Colonic mucosa (tissue), 4 donors: Measurements from ENCODE around the gene MAPK10. TPM values are rescaled to one million over a fixed set of nuclear protein-coding genes. Genes with fewer than 3 reads are reported as not detected.

Experiments
- DNase-seq: peaks from one replicate; pipeline ENCODE4 v3.0.0-alpha.2; 2020
- H3K27ac ChIP-seq: fragments of 200-600 bp; one replicate; pipeline ENCODE4 v1.8.0; 2021
- H3K27me3 ChIP-seq: fragments of 200-600 bp; one replicate; pipeline ENCODE4 v1.8.0; 2021
- H3K36me3 ChIP-seq: fragments of 200-600 bp; one replicate; pipeline ENCODE4 v1.8.0; 2021
- H3K4me1 ChIP-seq: fragments of 200-600 bp; one replicate; pipeline ENCODE4 v1.8.0; 2021; ENCODE audit warnings: mild to moderate bottlenecking
- H3K4me3 ChIP-seq: fragments of 200-600 bp; one replicate; pipeline ENCODE4 v1.8.0; 2021
- H3K9ac ChIP-seq, 2 donors: one replicate each; pipeline ENCODE4 v1.7.0; 2013; ENCODE audit warnings: control low read depth in 2 of 2, low read depth in 2 of 2, low read length in 2 of 2
- H3K9me3 ChIP-seq: fragments of 200-600 bp; one replicate; pipeline ENCODE4 v1.8.0; 2021
- intact Hi-C: fragments of 100-400 bp; cut with DNase I; formaldehyde crosslinking; loops from one replicate; pipeline ENCODE4 v1.14.1; 2022
- total RNA-seq, 2 donors: library from RNA; stranded (reverse); fragmentation: NEBNext Ultra II Directional in 1 of 2; extraction: Animal tissue kit (Norgen Biotek cat#: 25700) in 1 of 2; gene quantifications; one replicate each; pipeline ENCODE4 v1.2.1, GENCODE V29; 2021
- TF ChIP-seq, protein P1 (sequence below): fragments of 200-600 bp; IDR thresholded peaks from one replicate; pipeline ENCODE4 v1.8.0; 2022; ENCODE audit warnings: antibody characterized with exemption, mild to moderate bottlenecking
- donor health status: healthy.
- donor health status: DM: no; HTN: no; CAD: no.
- donor health status: DM: no; HTN: no; CAD: no.

MAPK10 gene
- total RNA-seq, 2 donors from 2014 or later = 2.6 to 4.4 TPM

- Histone ChIP-seq H3K4me1 (no peaks in the 10 kb centered on the region), H3K4me3 (no peak overlapping the region), H3K9ac (no peak overlapping the region), H3K27me3 (no peaks in the 10 kb centered on the region), H3K9me3 (no peaks in the 10 kb centered on the region), H3K27ac (no peak overlapping the region), H3K36me3 (no peaks in the 10 kb centered on the region)
- DNase-seq = no peak
- intact Hi-C loops = no loop called here
- TF ChIP-seq, protein P1, sequence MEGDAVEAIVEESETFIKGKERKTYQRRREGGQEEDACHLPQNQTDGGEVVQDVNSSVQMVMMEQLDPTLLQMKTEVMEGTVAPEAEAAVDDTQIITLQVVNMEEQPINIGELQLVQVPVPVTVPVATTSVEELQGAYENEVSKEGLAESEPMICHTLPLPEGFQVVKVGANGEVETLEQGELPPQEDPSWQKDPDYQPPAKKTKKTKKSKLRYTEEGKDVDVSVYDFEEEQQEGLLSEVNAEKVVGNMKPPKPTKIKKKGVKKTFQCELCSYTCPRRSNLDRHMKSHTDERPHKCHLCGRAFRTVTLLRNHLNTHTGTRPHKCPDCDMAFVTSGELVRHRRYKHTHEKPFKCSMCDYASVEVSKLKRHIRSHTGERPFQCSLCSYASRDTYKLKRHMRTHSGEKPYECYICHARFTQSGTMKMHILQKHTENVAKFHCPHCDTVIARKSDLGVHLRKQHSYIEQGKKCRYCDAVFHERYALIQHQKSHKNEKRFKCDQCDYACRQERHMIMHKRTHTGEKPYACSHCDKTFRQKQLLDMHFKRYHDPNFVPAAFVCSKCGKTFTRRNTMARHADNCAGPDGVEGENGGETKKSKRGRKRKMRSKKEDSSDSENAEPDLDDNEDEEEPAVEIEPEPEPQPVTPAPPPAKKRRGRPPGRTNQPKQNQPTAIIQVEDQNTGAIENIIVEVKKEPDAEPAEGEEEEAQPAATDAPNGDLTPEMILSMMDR = no peak
Measured at GRCh38 chr4:86300516-86300915, 59.3 kb downstream of the MAPK10 start.

- Histone ChIP-seq H3K36me3 (no peaks in the 10 kb centered on the region), H3K4me1 (no peaks in the 10 kb centered on the region), H3K27me3 (no peaks in the 10 kb centered on the region), H3K27ac (no peak overlapping the region), H3K9ac (no peak overlapping the region), H3K9me3 (no peaks in the 10 kb centered on the region), H3K4me3 (no peak overlapping the region)
- TF ChIP-seq, protein P1 = no peak
- intact Hi-C loops = no loop called here
- DNase-seq = no peak
Measured at GRCh38 chr4:86296865-86297264, 63.0 kb downstream of the MAPK10 start.

DNA sequence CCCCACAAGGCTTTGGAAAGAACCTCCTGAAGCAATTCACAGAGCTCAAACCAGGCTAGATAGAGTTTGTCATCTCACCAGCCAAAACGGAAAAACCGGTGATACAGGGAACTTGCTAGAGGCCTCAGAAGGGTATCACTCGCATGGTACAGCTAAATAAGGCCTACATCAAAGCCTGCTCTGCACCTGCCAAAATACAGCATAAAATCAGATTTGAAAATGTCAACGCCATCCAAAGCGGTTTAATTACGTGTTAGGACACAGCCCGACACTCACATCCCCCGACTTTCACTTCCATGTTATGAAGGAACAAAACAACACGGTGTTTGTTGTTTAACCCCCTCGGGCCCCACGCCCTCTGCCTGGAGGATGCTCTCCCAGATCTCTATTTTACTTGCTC, 65.0 kb downstream of the MAPK10 start:
- Histone ChIP-seq H3K36me3 (no peaks in the 10 kb centered on the region), H3K9me3 (no peaks in the 10 kb centered on the region), H3K27ac (no peak overlapping the region), H3K4me1 (no peaks in the 10 kb centered on the region), H3K27me3 (no peaks in the 10 kb centered on the region), H3K9ac (no peak overlapping the region), H3K4me3 (no peak overlapping the region)
- intact Hi-C loops = no loop called here
- TF ChIP-seq, protein P1 = no peak
- DNase-seq = no peak

GRCh38 chr4:86291180-86291579, 68.7 kb downstream of the MAPK10 start:
- no peaks in the 10 kb centered on the region for H3K4me1 ChIP-seq
- intact Hi-C loops = no loop called here
- no peak for DNase-seq

GRCh38 chr4:86286726-86287125, 73.1 kb downstream of the MAPK10 start:
- no peak for DNase-seq
- H3K4me3 ChIP-seq = no peak overlapping the region
- H3K9me3 ChIP-seq = no peaks in the 10 kb centered on the region
- intact Hi-C loops = no loop called here
- H3K27me3 ChIP-seq = no peaks in the 10 kb centered on the region
- H3K9ac ChIP-seq = no peak overlapping the region
- TF ChIP-seq, protein P1 = no peak
- no peak overlapping the region for H3K27ac ChIP-seq
- no peaks in the 10 kb centered on the region for H3K36me3 ChIP-seq
- no peaks in the 10 kb centered on the region for H3K4me1 ChIP-seq

More at GRCh38 chr4:86291180-86291579, 68.7 kb downstream of the MAPK10 start:
- no peaks in the 10 kb centered on the region for H3K36me3 ChIP-seq
- H3K9ac ChIP-seq = no peak overlapping the region
- H3K27ac ChIP-seq = no peak overlapping the region
- TF ChIP-seq, protein P1 = no peak
- H3K27me3 ChIP-seq = no peaks in the 10 kb centered on the region
- no peaks in the 10 kb centered on the region for H3K9me3 ChIP-seq
- no peak overlapping the region for H3K4me3 ChIP-seq

- H3K4me1 ChIP-seq = no peaks in the 10 kb centered on the region
Measured at GRCh38 chr4:86283371-86283770, 76.5 kb downstream of the MAPK10 start.

More at GRCh38 chr4:86283371-86283770, 76.5 kb downstream of the MAPK10 start:
- no peak overlapping the region for H3K4me3 ChIP-seq
- no peaks in the 10 kb centered on the region for H3K27me3 ChIP-seq
- no peaks in the 10 kb centered on the region for H3K9me3 ChIP-seq
- TF ChIP-seq, protein P1 = no peak
- intact Hi-C loops = no loop called here
- no peak for DNase-seq
- H3K27ac ChIP-seq = no peak overlapping the region
- no peaks in the 10 kb centered on the region for H3K36me3 ChIP-seq
- no peak overlapping the region for H3K9ac ChIP-seq
